ENCODE measurements around the gene NUP210L.
"Not testable (repeated sequence)": the region's sequence is repeated elsewhere in the genome, so short reads cannot be mapped to it uniquely, and the experiment has no call there.

NUP210L gene

GRCh38 chr1:154033697-154034096 is 121.2 kb downstream of the NUP210L start:
- not testable (repeated sequence) for H3K27me3 Mint-ChIP-seq (ENCODE audit: low read depth)

GRCh38 chr1:154019940-154020339 is 134.9 kb downstream of the NUP210L start:
- Mint-ChIP-seq H3K27ac (no peak overlapping the region), H3K4me3 (no peak overlapping the region), H3K36me3 (ENCODE audit: low read depth) (no peaks in the 10 kb centered on the region), H3K4me1 (ENCODE audit: low read depth) (no peaks in the 10 kb centered on the region), H3K27me3 (ENCODE audit: low read depth) (no peaks in the 10 kb centered on the region), H3K9me3 (no peaks in the 10 kb centered on the region)
- no peak for DNase-seq (ENCODE audit: low spot score)

More at GRCh38 chr1:154033697-154034096, 121.2 kb downstream of the NUP210L start:
- not testable (repeated sequence) for H3K4me1 Mint-ChIP-seq (ENCODE audit: low read depth); H3K9me3 Mint-ChIP-seq; H3K36me3 Mint-ChIP-seq (ENCODE audit: low read depth); H3K27ac Mint-ChIP-seq; H3K4me3 Mint-ChIP-seq; DNase-seq (ENCODE audit: low spot score)

GRCh38 chr1:154019269-154019668 is 135.6 kb downstream of the NUP210L start:
- H3K36me3 Mint-ChIP-seq (ENCODE audit: low read depth) = no peaks in the 10 kb centered on the region
- no peak overlapping the region for H3K4me3 Mint-ChIP-seq
- no peaks in the 10 kb centered on the region for H3K27me3 Mint-ChIP-seq (ENCODE audit: low read depth)
- no peaks in the 10 kb centered on the region for H3K9me3 Mint-ChIP-seq
- no peaks in the 10 kb centered on the region for H3K4me1 Mint-ChIP-seq (ENCODE audit: low read depth)
- no peak overlapping the region for H3K27ac Mint-ChIP-seq
- DNase-seq (ENCODE audit: low spot score) = no peak

GRCh38 chr1:154014154-154014907 is 140.5 kb downstream of the NUP210L start:
- no peak overlapping the region for H3K4me3 Mint-ChIP-seq
- H3K36me3 Mint-ChIP-seq (ENCODE audit: low read depth) = no peaks in the 10 kb centered on the region
- H3K9me3 Mint-ChIP-seq = no peaks in the 10 kb centered on the region
- no peaks in the 10 kb centered on the region for H3K4me1 Mint-ChIP-seq (ENCODE audit: low read depth)
- no peaks in the 10 kb centered on the region for H3K27me3 Mint-ChIP-seq (ENCODE audit: low read depth)
- no peak overlapping the region for H3K27ac Mint-ChIP-seq
- no peak for DNase-seq (ENCODE audit: low spot score)

GRCh38 chr1:154012543-154012942 is 142.3 kb downstream of the NUP210L start:
- H3K4me1 Mint-ChIP-seq (ENCODE audit: low read depth); H3K27me3 Mint-ChIP-seq (ENCODE audit: low read depth); H3K9me3 Mint-ChIP-seq; DNase-seq (ENCODE audit: low spot score); H3K4me3 Mint-ChIP-seq; H3K36me3 Mint-ChIP-seq (ENCODE audit: low read depth); H3K27ac Mint-ChIP-seq: not testable (repeated sequence)

- Mint-ChIP-seq H3K4me1 (ENCODE audit: low read depth) (no peaks in the 10 kb centered on the region), H3K4me3 (no peak overlapping the region), H3K36me3 (ENCODE audit: low read depth) (no peaks in the 10 kb centered on the region), H3K9me3 (no peaks in the 10 kb centered on the region), H3K27me3 (ENCODE audit: low read depth) (no peaks in the 10 kb centered on the region), H3K27ac (no peak overlapping the region)
- DNase-seq (ENCODE audit: low spot score) = no peak
These were observed 142.7 kb downstream of the NUP210L start for GRCh38 chr1:154012129-154012528.

- no peaks in the 10 kb centered on the region for H3K27me3 Mint-ChIP-seq (ENCODE audit: low read depth)
- H3K9me3 Mint-ChIP-seq = no peaks in the 10 kb centered on the region
- H3K36me3 Mint-ChIP-seq (ENCODE audit: low read depth) = no peaks in the 10 kb centered on the region
- H3K27ac Mint-ChIP-seq = no peak overlapping the region
- H3K4me3 Mint-ChIP-seq = no peak overlapping the region
- H3K4me1 Mint-ChIP-seq (ENCODE audit: low read depth) = no peaks in the 10 kb centered on the region
- DNase-seq (ENCODE audit: low spot score) = no peak
These were observed 148.7 kb downstream of the NUP210L start for GRCh38 chr1:154006136-154006535.

- H3K36me3 Mint-ChIP-seq (ENCODE audit: low read depth) = peaks cover 4% of the 10 kb centered on the region
- no peak overlapping the region for H3K4me3 Mint-ChIP-seq
- H3K4me1 Mint-ChIP-seq (ENCODE audit: low read depth) = no peaks in the 10 kb centered on the region
- H3K9me3 Mint-ChIP-seq = no peaks in the 10 kb centered on the region
- no peak for DNase-seq (ENCODE audit: low spot score)
- no peaks in the 10 kb centered on the region for H3K27me3 Mint-ChIP-seq (ENCODE audit: low read depth)
- no peak overlapping the region for H3K27ac Mint-ChIP-seq
These were observed 154.5 kb downstream of the NUP210L start for GRCh38 chr1:154000420-154000819.

GRCh38 chr1:153996882-153997281 is 158.0 kb downstream of the NUP210L start:
- not testable (repeated sequence) for H3K4me1 Mint-ChIP-seq (ENCODE audit: low read depth); H3K27ac Mint-ChIP-seq; H3K27me3 Mint-ChIP-seq (ENCODE audit: low read depth); H3K9me3 Mint-ChIP-seq; DNase-seq (ENCODE audit: low spot score); H3K4me3 Mint-ChIP-seq
- H3K36me3 Mint-ChIP-seq (ENCODE audit: low read depth) = peaks cover 25% of the 10 kb centered on the region

GRCh38 chr1:153995640-153996039 is 159.2 kb downstream of the NUP210L start:
- Mint-ChIP-seq H3K27me3 (ENCODE audit: low read depth) (no peaks in the 10 kb centered on the region), H3K4me3 (no peak overlapping the region), H3K27ac (no peak overlapping the region), H3K36me3 (ENCODE audit: low read depth) (peaks cover 38% of the 10 kb centered on the region), H3K9me3 (no peaks in the 10 kb centered on the region), H3K4me1 (ENCODE audit: low read depth) (peaks cover 16% of the 10 kb centered on the region)
- no peak for DNase-seq (ENCODE audit: low spot score)

GRCh38 chr1:153995202-153995601 is 159.7 kb downstream of the NUP210L start:
- no peak overlapping the region for H3K27ac Mint-ChIP-seq
- H3K4me3 Mint-ChIP-seq = no peak overlapping the region
- DNase-seq (ENCODE audit: low spot score) = no peak
- no peaks in the 10 kb centered on the region for H3K9me3 Mint-ChIP-seq
- H3K27me3 Mint-ChIP-seq (ENCODE audit: low read depth) = no peaks in the 10 kb centered on the region
- peaks cover 19% of the 10 kb centered on the region for H3K4me1 Mint-ChIP-seq (ENCODE audit: low read depth)
- H3K36me3 Mint-ChIP-seq (ENCODE audit: low read depth) = peaks cover 39% of the 10 kb centered on the region

GRCh38 chr1:153991806-153992205 is 163.1 kb downstream of the NUP210L start:
- DNase-seq (ENCODE audit: low spot score) = no peak
- H3K27me3 Mint-ChIP-seq (ENCODE audit: low read depth) = no peaks in the 10 kb centered on the region
- H3K4me1 Mint-ChIP-seq (ENCODE audit: low read depth) = peaks cover 27% of the 10 kb centered on the region
- H3K36me3 Mint-ChIP-seq (ENCODE audit: low read depth) = peaks cover 39% of the 10 kb centered on the region
- peak overlapping the region; percentile 94 for H3K4me3 Mint-ChIP-seq
- H3K9me3 Mint-ChIP-seq = no peaks in the 10 kb centered on the region
- peak overlapping the region; percentile 96 for H3K27ac Mint-ChIP-seq

- peak overlapping the region; percentile 94 for H3K4me3 Mint-ChIP-seq
- peak overlapping the region; percentile 96 for H3K27ac Mint-ChIP-seq
- peaks cover 39% of the 10 kb centered on the region for H3K36me3 Mint-ChIP-seq (ENCODE audit: low read depth)
- H3K27me3 Mint-ChIP-seq (ENCODE audit: low read depth) = no peaks in the 10 kb centered on the region
- peaks cover 32% of the 10 kb centered on the region for H3K4me1 Mint-ChIP-seq (ENCODE audit: low read depth)
- no peaks in the 10 kb centered on the region for H3K9me3 Mint-ChIP-seq
- no peak for DNase-seq (ENCODE audit: low spot score)
These were observed 163.7 kb downstream of the NUP210L start for GRCh38 chr1:153991151-153991630.

- no peaks in the 10 kb centered on the region for H3K27me3 Mint-ChIP-seq (ENCODE audit: low read depth)
These were observed 164.3 kb downstream of the NUP210L start, which contains the start of gene RPS27 for GRCh38 chr1:153990468-153991150. TSS of gene RPS27 (plus strand) at chr1:153990762. CDS start at chr1:153990797, 35 bp downstream.

More at GRCh38 chr1:153990468-153991150, 164.3 kb downstream of the NUP210L start, which contains the start of gene RPS27:
- H3K27ac Mint-ChIP-seq = peak within 1 kb of the TSS; percentile 96
- no peaks in the 10 kb centered on the region for H3K9me3 Mint-ChIP-seq
- H3K4me1 Mint-ChIP-seq (ENCODE audit: low read depth) = peaks cover 35% of the 10 kb centered on the region
- peak within 1 kb of the TSS; percentile 94 for H3K4me3 Mint-ChIP-seq
- peaks cover 37% of the 10 kb centered on the region for H3K36me3 Mint-ChIP-seq (ENCODE audit: low read depth)
- DNase-seq (ENCODE audit: low spot score) = peak; percentile 88

All from T-helper 2 cell treated with Interferon-gamma antibody and Interleukin-4, amounts not matched to agents 5 μg/mL and 100 μg/mL, for 36 hours (primary cell).